Measurements from ENCODE around the gene MAD1L1. TPM values are rescaled to one million over a fixed set of nuclear protein-coding genes. Genes with fewer than 3 reads are reported as not detected.

MAD1L1 gene
- total RNA-seq, 4 donors from 2014 or later = 21.0 to 49.7 (median 29.8) TPM

- TF ChIP-seq, protein P1, sequence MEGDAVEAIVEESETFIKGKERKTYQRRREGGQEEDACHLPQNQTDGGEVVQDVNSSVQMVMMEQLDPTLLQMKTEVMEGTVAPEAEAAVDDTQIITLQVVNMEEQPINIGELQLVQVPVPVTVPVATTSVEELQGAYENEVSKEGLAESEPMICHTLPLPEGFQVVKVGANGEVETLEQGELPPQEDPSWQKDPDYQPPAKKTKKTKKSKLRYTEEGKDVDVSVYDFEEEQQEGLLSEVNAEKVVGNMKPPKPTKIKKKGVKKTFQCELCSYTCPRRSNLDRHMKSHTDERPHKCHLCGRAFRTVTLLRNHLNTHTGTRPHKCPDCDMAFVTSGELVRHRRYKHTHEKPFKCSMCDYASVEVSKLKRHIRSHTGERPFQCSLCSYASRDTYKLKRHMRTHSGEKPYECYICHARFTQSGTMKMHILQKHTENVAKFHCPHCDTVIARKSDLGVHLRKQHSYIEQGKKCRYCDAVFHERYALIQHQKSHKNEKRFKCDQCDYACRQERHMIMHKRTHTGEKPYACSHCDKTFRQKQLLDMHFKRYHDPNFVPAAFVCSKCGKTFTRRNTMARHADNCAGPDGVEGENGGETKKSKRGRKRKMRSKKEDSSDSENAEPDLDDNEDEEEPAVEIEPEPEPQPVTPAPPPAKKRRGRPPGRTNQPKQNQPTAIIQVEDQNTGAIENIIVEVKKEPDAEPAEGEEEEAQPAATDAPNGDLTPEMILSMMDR (IDR thresholded peaks at IDR 0.05; ENCODE audit: low read depth) = no peak
Observed at GRCh38 chr7:1848911-1849311, 383.8 kb downstream of the MAD1L1 start.

DNA sequence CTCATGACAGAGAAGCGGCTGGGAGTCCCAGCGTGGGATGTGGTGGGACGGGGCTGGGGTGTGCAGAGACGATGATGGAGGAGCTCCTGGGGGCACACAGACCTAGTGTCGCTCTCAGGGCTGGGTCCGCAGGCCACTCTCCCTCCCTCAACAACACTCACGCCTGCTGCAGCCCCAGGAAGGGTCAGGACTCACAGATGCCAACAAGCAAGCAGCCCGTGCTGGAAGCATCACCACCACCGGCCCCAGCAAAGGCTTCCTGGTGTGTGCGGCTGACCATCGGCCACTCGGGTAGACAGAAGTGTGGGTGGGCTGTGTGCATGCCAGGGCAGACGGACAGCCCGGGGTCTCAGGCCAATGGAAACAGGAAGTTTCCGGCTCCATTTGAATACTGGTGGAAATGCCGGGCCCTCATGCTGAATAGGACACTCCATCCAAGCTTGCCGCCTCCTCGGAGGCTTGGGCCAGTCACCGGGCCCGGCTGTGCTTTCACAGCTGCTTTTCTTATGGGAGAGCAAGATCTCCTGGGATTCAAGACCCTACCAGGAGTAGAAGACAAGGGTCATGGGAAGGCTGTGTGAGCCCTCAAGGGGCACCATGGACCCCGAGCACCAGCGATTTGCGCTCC is 384.6 kb downstream of the MAD1L1 start:
- TF ChIP-seq, protein P1 (IDR thresholded peaks at IDR 0.05; ENCODE audit: low read depth) = no peak

DNA sequence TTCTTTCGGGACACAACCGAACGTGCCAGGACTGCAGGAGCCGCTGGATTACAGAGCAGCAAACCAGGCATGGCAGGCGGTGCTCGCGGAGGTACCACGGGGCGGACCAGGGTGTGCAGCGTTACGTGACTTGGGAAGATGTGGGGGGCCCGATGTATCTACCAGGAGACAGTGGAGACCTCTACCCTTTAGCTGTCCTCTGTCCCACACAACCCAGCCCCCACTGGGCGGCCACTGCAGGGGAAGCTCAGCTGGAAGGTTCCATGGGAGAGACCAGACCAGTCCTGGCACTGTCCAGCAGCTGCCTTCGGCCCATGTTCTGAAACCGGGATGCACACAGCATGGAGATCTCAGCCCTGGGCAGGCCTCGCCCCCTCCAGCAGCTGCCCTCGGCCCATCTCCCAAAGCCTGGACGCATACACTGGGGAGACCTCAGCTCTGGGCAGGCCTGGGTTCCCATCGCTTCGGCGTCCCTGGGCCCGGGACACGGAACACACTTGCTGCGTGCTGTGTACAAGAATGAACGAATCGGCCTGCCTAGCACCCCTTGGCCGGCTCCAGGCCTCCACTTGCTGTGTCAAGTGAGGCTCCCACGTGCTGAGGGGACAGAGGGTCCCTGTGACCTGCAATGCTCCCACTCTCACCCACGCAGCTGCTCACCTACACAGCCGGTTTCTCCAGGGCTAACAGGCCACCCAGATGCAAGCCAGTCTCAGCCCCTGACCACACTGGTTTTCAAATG is 385.3 kb downstream of the MAD1L1 start:
- TF ChIP-seq, protein P1 (IDR thresholded peaks at IDR 0.05; ENCODE audit: low read depth) = no peak

DNA sequence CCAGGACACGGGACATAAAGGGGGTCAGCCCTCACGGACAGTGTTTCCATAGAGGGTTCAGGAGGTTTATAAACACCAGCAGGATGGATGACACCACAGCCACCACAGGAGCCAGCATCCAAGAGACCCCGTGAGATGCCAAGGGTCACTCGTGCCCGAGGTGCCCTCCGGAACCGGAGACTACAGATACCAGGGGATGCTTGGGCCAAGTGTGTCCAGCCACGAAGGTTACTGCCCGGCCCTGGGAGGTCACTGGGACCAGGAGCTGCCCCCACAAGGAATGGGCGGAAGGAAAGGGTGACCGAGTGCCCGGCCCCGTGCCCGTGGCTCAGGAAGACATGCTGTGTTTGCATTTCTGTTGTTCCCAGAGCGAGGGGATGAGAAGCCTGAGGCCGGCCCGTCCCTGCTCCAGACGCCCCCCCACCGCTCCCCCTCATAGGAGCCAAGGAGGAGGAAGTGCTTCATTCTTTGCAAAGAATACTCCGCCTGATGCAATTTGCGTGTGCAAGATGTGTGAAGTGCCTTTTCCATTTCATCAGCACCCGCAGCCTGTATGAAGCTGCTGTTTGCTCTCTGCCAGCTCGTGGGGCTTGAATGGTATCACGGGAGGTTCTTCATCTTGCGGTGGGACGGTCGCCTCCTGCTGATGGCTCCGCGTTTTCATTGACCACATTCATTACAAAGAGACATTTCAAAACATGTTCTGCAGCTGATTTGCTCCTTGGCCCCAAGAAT is 386.2 kb downstream of the MAD1L1 start:
- TF ChIP-seq, protein P1 (IDR thresholded peaks at IDR 0.05; ENCODE audit: low read depth) = no peak

DNA sequence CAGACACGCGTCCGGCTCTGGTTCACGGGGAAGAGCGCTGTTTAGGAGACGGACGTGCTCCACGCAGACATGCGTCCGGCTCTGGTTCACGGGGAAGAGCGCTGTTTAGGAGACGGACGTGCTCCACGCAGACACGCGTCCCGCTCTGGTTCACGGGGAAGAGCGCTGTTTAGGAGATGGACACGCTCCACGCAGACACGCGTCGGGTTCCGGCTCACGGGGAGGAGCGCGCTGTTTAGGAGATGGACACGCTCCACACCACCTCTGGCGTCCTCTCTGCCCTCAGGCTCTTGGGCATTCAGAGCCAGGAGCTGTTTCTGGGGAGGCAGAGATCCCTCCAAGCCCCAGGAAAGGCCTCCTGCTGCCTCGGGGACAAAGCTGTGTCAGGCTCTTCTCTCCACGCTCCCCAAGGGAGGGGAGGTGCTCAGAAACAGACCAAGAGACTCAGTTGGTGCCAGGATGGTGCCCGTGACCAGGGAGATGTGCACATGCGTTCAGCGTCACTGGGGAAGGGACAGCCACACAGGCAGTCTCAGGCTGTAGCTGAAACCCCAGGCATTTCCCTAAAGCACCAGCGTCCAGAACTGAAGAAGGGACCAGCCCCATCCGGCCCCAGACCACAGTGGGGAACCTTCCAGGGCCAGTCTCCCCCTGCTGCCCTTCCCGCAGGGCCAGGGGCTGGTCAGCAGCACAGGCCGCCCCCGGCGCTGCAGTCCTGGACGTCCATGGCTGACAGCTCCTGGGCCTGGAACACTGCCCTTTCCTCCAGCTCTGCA is 387.0 kb downstream of the MAD1L1 start:
- TF ChIP-seq, protein P1 (IDR thresholded peaks at IDR 0.05; ENCODE audit: low read depth) = no peak

- TF ChIP-seq, protein P1 (IDR thresholded peaks at IDR 0.05; ENCODE audit: low read depth) = no peak
Observed at GRCh38 chr7:1844951-1845390, 387.8 kb downstream of the MAD1L1 start.
